ENCODE data around the gene PPP1R1B.

DNA sequence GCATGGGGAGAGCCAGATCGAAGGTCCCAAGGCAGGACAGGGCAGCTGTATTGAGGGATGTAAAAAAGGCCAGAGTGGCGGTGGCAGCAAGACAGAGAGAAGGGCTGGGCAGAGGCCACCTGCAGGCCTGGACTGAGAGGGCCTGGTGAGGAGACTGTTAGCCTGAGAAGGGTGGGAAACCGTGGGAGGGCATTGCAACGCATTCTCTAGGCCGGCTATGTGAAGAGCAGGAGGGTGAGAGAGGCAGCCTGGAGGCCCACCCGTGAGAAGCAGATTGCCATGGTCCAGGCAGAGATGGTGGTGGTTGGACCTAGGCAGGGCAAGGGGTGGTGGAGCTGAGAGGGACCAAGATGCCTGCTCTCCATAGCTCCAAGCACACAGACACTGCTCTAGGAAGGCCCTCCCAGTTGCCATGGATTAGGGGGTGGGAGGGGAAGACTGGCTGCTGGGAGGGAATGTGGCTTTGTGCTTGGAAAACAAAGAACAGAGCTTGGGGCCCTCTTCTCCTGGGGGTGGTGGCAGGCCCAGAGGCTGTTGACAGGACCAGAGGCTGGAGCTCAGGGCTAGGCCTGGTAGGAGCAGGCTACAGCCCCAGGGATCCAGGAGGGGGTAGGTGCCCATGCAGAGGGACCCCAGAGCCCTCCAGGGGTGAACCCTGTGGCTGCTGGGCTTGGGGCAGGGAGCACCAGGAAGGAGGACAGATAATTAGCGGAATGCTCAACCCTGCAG, 26.0 kb downstream of the PPP1R1B start:
- TF ChIP-seq SMC3 (conservative IDR thresholded peaks at IDR 0.05; ENCODE audit: poor library complexity) (no peak), TAF1 (IDR thresholded peaks at IDR 0.05; ENCODE audit: low read depth) (no peak), POLR2AphosphoS5 (IDR thresholded peaks at IDR 0.05) (no peak), EZH2 (IDR thresholded peaks at IDR 0.05; ENCODE audit: borderline replicate concordance, insufficient read depth, low read length, poor library complexity, severe bottlenecking) (no peak), MXI1 (conservative IDR thresholded peaks at IDR 0.05; ENCODE audit: poor library complexity, severe bottlenecking) (no peak)
- TF ChIP-seq, protein P1, sequence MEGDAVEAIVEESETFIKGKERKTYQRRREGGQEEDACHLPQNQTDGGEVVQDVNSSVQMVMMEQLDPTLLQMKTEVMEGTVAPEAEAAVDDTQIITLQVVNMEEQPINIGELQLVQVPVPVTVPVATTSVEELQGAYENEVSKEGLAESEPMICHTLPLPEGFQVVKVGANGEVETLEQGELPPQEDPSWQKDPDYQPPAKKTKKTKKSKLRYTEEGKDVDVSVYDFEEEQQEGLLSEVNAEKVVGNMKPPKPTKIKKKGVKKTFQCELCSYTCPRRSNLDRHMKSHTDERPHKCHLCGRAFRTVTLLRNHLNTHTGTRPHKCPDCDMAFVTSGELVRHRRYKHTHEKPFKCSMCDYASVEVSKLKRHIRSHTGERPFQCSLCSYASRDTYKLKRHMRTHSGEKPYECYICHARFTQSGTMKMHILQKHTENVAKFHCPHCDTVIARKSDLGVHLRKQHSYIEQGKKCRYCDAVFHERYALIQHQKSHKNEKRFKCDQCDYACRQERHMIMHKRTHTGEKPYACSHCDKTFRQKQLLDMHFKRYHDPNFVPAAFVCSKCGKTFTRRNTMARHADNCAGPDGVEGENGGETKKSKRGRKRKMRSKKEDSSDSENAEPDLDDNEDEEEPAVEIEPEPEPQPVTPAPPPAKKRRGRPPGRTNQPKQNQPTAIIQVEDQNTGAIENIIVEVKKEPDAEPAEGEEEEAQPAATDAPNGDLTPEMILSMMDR (IDR thresholded peaks at IDR 0.05; ENCODE audit: poor library complexity, severe bottlenecking) = no peak
